Subcutaneous adipose tissue (tissue), 4 donors: ENCODE data around the gene NIN. TPM values are rescaled to one million over a fixed set of nuclear protein-coding genes. Genes with fewer than 3 reads are reported as not detected.

ENCODE experiments used
- total RNA-seq, 4 donors: library from RNA; depleted of rRNA; stranded (reverse); fragments of >200 nt; gene quantifications; one replicate each; pipeline ENCODE4 v1.1.0, GENCODE V29; 2016
- TF ChIP-seq, protein P1 (sequence below): fragments of 450-650 bp; IDR thresholded peaks from one replicate; pipeline ENCODE4 v1.5.1; 2016; ENCODE audit warnings: low read depth, mild to moderate bottlenecking, control low read depth, antibody characterized with exemption, moderate library complexity

Gene NIN
- total RNA-seq, 4 donors from 2014 or later: 33.2 to 44.0 (median 40.6) TPM

DNA sequence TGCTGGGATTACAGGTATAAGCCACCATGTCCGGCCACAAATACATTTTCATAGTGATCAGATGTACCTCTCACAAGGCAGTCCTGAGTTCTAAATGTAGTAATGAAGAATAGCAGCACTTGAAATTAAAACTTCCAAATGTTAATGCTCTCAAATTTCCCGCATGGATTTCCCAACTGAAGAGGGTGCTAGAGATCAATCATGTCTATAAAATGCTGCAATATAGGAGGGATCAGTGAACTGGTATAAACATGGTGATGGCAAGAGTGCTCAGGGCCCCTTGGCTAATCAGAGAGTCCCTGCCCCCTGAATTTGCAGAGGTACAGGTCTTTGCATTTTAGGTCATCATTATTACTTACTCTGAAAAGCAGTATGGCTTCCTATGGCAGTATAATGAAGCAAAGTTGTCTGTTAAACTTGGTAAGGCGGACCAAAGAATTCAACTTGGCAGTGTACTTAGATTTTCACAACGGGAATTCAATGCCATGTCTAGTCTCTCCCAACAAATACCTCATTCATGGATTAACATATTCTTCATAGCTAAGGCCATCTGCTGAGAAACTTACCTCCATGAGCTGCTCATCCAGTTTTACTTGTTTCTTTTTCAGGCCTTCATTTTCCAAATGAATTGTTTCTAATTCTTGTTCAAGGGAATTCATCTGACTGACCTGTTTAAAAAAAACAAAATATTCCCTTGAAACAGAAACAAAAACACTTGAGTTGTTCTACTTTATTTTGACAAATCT is 95.8 kb downstream of the NIN start:
- TF ChIP-seq, protein P1, sequence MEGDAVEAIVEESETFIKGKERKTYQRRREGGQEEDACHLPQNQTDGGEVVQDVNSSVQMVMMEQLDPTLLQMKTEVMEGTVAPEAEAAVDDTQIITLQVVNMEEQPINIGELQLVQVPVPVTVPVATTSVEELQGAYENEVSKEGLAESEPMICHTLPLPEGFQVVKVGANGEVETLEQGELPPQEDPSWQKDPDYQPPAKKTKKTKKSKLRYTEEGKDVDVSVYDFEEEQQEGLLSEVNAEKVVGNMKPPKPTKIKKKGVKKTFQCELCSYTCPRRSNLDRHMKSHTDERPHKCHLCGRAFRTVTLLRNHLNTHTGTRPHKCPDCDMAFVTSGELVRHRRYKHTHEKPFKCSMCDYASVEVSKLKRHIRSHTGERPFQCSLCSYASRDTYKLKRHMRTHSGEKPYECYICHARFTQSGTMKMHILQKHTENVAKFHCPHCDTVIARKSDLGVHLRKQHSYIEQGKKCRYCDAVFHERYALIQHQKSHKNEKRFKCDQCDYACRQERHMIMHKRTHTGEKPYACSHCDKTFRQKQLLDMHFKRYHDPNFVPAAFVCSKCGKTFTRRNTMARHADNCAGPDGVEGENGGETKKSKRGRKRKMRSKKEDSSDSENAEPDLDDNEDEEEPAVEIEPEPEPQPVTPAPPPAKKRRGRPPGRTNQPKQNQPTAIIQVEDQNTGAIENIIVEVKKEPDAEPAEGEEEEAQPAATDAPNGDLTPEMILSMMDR: no peak

DNA sequence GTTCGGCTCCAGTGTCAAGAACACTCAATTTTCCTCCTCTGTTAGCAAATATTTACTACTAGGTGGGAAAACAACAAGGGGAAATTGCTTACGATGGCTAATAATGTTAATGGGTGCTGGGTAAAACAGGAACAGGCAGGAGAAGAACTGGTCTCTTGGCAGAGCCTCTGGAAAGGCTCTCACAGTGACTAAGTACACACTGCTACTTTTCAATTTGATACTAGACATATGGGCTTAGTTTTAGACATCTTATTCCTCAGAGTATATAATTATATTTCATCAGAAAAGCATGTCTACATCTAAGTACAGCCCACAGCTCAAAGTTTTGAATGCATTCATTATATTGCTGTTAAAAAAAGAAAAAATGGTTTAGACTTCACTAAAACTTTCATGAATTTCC is 97.5 kb downstream of the NIN start:
- TF ChIP-seq, protein P1: no peak

DNA sequence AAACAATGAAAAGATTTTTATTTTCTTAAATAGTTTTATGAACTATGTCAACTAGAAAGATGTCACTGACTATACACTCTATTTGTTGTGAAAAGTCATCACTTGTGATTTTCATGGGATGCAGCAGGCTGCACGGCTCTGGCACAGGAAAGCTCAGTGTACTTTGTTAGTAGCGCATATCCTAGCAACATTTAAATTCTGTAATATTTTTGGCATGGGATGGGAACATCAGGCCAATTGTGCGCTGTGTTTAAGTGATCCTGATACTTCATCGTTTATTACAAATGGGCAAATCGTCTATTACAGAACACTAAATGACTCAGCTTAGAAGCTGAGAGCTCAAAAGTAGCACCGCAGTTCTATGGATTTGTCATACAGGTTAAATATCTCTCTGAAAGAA is 102.1 kb downstream of the NIN start:
- TF ChIP-seq, protein P1: no peak

DNA sequence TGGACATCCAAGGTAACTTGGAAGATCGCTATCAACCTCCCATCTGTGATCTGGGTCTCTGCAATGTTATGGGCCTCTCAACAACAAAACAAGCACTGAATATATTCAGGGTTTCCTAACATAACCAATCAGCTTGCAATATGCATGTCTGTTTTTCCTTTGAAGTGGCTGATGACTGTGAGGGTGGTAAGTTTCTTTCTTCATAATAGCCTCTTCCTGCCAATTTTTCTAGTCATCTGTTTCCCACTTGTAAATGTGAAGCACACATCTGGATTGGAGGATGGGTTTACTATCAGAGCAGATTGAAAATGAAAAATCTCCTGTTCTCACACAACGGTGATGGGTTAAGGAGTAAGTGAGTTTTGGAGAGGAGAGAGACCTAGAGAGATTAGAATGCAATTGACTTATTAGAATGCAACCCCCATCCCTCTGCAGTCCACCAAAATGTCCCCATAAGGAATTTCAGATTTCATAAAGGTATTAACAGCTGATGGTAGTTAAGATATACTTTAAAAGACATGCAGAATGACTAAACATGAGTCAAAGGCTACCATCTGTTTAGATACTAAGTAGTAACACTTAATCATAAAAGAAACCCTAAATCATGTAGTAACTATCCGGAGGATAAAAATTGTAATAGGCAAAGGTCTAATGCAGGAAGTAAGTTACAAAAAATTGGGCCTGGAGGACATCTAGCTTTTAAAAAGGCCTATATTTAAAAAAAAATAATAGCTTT is 104.4 kb downstream of the NIN start:
- TF ChIP-seq, protein P1: no peak

DNA sequence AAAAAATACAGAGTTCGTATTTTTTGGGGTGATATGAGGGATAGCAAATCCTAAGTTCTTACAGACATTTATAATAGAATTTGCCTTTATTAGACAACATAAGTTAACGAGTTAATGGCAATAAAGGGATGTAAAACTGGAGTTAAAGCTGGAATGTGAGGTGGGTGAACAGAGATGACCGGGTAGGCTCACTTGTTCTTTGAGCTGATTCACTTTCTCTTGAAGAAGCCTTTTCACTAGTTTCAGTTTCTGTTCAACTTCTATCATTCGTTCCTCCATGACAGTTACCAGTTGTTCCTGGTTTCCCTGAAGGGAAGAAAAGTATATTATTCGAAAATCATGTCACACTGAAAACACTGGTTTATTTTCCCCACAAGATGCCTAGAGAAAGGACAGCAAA is 105.2 kb downstream of the NIN start:
- TF ChIP-seq, protein P1: no peak

DNA sequence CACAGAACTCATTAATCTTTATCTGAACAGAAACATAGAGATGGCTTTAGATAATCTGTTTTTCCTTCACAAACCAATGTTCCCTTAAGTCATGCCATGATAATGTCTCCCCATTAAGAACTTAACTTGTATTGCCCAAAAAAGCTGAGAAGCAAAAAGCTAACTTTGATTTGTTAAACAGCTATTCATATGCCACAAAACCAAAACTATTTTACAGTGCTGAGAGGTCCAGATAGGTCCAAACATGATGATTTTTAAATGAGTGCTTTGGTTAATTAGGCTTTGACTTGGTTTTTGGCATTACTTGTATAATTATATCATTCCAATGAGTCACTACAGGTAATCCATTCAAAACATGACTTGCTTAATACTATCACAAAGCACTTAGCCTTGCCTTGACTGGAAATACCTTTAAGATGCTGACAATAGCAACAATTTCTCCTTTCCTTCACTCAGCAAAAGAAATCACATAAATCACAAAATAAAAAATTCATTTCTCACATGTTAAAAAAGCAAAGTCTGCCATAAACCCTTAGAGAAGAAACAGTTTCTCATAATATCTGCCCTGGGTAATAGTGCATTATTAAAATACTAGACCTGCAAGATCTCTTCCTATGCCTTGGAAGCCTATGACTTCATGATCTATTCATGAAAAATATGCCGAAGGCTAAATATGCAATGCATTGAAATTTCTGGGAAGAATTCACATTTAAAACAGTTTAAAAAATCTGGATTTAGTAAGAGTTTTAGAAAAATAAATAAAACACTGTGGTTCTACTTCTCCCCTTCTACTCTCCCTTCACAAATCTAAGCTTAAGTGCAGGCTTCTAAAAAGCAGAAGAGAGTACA is 110.8 kb downstream of the NIN start:
- TF ChIP-seq, protein P1: no peak

DNA sequence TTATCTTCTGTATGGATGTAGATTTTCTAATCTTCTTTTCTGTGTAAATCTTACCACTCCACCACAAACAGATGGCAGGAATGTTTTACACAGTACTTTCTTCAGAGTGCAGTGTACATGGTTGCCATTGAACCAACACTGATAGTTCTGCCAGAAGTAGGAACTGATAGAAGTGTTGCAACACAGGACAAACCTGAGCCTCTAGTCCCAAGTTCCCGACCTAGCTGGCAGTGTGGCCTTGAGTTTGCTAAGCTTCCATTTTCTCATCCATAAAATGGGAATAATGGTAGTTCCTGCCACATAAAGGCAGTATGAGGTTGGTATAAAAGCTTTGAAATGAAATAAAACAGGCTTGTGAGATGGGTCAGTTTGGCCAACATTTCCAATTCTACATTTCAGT is 112.0 kb downstream of the NIN start:
- TF ChIP-seq, protein P1: no peak
